Measurements from ENCODE around the gene DNHD1.

DNHD1 gene

GRCh38 chr11:6456361-6457073, 40.6 kb upstream of the DNHD1 start:
- ChIA-PET CTCF (no interaction called here), POLR2A (interaction anchor here (1.3 kb wide), 1 partner anchor 12 kb away, joined by 4 read pairs; no protein-coding TSS in a partner anchor)
- no peak for DNase-seq (ENCODE audit: extremely low spot score)

GRCh38 chr11:6457581-6458320, 39.3 kb upstream of the DNHD1 start:
- TF ChIP-seq ELF4 (IDR thresholded peaks at IDR 0.05) (no peak), L3MBTL2 (conservative IDR thresholded peaks at IDR 0.05) (no peak), SUZ12 (IDR thresholded peaks at IDR 0.05) (no peak), BHLHE40 (IDR thresholded peaks at IDR 0.05; ENCODE audit: borderline replicate concordance) (no peak), FOXK2 (IDR thresholded peaks at IDR 0.05) (no peak), ARNT (IDR thresholded peaks at IDR 0.05) (no peak), HDGF (IDR thresholded peaks at IDR 0.05; ENCODE audit: borderline replicate concordance) (no peak), CTBP1 (IDR thresholded peaks at IDR 0.05; ENCODE audit: borderline replicate concordance) (no peak), LEF1 (IDR thresholded peaks at IDR 0.05; ENCODE audit: borderline replicate concordance) (no peak), NFRKB (IDR thresholded peaks at IDR 0.05) (no peak), FOXA1 (IDR thresholded peaks at IDR 0.05) (no peak), FOXM1 (IDR thresholded peaks at IDR 0.05; ENCODE audit: borderline replicate concordance) (no peak), TARDBP (IDR thresholded peaks at IDR 0.05) (no peak), ZNF384 (IDR thresholded peaks at IDR 0.05) (no peak), SP1 (IDR thresholded peaks at IDR 0.05) (no peak)
- TF ChIP-seq, protein P1, sequence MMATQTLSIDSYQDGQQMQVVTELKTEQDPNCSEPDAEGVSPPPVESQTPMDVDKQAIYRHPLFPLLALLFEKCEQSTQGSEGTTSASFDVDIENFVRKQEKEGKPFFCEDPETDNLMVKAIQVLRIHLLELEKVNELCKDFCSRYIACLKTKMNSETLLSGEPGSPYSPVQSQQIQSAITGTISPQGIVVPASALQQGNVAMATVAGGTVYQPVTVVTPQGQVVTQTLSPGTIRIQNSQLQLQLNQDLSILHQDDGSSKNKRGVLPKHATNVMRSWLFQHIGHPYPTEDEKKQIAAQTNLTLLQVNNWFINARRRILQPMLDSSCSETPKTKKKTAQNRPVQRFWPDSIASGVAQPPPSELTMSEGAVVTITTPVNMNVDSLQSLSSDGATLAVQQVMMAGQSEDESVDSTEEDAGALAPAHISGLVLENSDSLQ (IDR thresholded peaks at IDR 0.05) = no peak
- ChIA-PET POLR2A (no interaction called here), CTCF (no interaction called here)
- DNase-seq (ENCODE audit: extremely low spot score) = no peak

More at GRCh38 chr11:6456361-6457073, 40.6 kb upstream of the DNHD1 start:
- TF ChIP-seq L3MBTL2 (conservative IDR thresholded peaks at IDR 0.05) (no peak), FOXM1 (IDR thresholded peaks at IDR 0.05; ENCODE audit: borderline replicate concordance) (no peak), FOXA1 (IDR thresholded peaks at IDR 0.05) (no peak), SUZ12 (IDR thresholded peaks at IDR 0.05) (no peak), ZNF384 (IDR thresholded peaks at IDR 0.05) (no peak), CTBP1 (IDR thresholded peaks at IDR 0.05; ENCODE audit: borderline replicate concordance) (no peak)
- TF ChIP-seq, protein P1 (IDR thresholded peaks at IDR 0.05) = no peak

DNA sequence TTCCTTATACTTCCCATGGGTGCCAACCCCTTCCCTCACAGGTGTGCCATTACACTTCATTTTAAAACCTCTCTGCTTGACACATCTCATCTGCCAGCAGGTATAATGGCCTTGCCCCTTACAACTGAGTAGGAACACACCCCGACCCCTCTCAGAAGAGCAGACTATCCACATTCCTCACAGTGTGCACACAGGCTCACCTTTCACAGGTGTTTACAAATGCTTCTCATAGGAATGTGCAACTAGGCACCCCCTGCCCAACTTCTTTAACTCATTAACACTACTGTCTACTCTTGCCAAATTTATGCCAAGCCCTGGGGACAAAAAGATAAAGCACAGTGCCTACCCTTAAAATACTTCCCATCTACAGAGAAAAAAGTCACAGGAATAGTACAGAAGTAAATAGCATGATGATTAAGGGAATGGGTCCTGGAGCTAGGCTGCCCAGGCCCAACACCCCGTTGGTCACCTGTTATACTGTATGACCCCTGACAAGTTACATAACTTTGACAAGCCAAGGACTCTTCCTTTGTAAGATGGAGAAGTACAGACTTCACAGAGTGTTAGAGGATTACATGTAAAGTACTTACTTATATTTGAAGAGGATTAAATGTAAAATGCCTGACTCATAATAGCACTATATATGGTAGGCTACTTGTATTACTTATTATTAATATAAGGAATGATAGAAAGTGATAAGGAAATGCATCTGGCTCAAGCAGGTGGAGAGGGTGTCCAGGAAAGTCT, 38.6 kb upstream of the DNHD1 start:
- ChIA-PET POLR2A (no interaction called here), CTCF (interaction anchor here (0.9 kb wide), 1 partner anchor 13 kb away, joined by 3 read pairs; no protein-coding TSS in a partner anchor)
- TF ChIP-seq, protein P1 (IDR thresholded peaks at IDR 0.05) = no peak
- TF ChIP-seq HDGF (IDR thresholded peaks at IDR 0.05; ENCODE audit: borderline replicate concordance) (no peak), NFRKB (IDR thresholded peaks at IDR 0.05) (no peak), BHLHE40 (IDR thresholded peaks at IDR 0.05; ENCODE audit: borderline replicate concordance) (no peak), ELF4 (IDR thresholded peaks at IDR 0.05) (no peak), FOXM1 (IDR thresholded peaks at IDR 0.05; ENCODE audit: borderline replicate concordance) (no peak), FOXK2 (IDR thresholded peaks at IDR 0.05) (no peak), ZNF384 (IDR thresholded peaks at IDR 0.05) (no peak), LEF1 (IDR thresholded peaks at IDR 0.05; ENCODE audit: borderline replicate concordance) (no peak), SP1 (IDR thresholded peaks at IDR 0.05) (no peak), SUZ12 (IDR thresholded peaks at IDR 0.05) (no peak), L3MBTL2 (conservative IDR thresholded peaks at IDR 0.05) (no peak), FOXA1 (IDR thresholded peaks at IDR 0.05) (no peak), CTBP1 (IDR thresholded peaks at IDR 0.05; ENCODE audit: borderline replicate concordance) (no peak), TARDBP (IDR thresholded peaks at IDR 0.05) (no peak), ARNT (IDR thresholded peaks at IDR 0.05) (no peak)
- DNase-seq (ENCODE audit: extremely low spot score) = no peak

DNA sequence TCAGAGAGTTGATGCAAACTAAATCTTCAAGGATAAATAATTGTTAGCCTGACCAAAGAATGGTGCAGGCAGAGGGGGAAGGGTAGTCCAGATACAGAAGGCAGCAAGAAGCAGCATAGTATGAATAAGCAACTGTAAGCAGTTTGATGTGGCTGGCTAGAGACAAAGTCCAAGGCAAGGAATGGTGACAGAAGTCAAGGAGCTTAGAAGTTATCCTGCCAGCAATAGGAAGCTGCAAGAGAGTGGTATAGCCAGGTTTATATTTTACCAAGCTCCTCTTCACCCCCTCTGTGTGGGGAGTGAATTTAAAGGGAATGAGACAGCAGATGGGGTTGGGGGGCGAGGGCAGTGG, 38.0 kb upstream of the DNHD1 start:
- ChIA-PET CTCF (interaction anchor here (0.9 kb wide), 1 partner anchor 13 kb away, joined by 3 read pairs; no protein-coding TSS in a partner anchor), POLR2A (no interaction called here)
- TF ChIP-seq ZNF384 (IDR thresholded peaks at IDR 0.05) (no peak), LEF1 (IDR thresholded peaks at IDR 0.05; ENCODE audit: borderline replicate concordance) (no peak), FOXM1 (IDR thresholded peaks at IDR 0.05; ENCODE audit: borderline replicate concordance) (no peak), FOXA1 (IDR thresholded peaks at IDR 0.05) (no peak), ELF4 (IDR thresholded peaks at IDR 0.05) (no peak), SP1 (IDR thresholded peaks at IDR 0.05) (no peak), SUZ12 (IDR thresholded peaks at IDR 0.05) (no peak), CTBP1 (IDR thresholded peaks at IDR 0.05; ENCODE audit: borderline replicate concordance) (no peak), HDGF (IDR thresholded peaks at IDR 0.05; ENCODE audit: borderline replicate concordance) (no peak), FOXK2 (IDR thresholded peaks at IDR 0.05) (no peak), ARNT (IDR thresholded peaks at IDR 0.05) (no peak), L3MBTL2 (conservative IDR thresholded peaks at IDR 0.05) (no peak), NFRKB (IDR thresholded peaks at IDR 0.05) (no peak)
- TF ChIP-seq, protein P1 (IDR thresholded peaks at IDR 0.05) = no peak
- DNase-seq (ENCODE audit: extremely low spot score) = no peak

All from HEK293T (cell line).